Measurements from ENCODE around the gene ZNF212. TPM values are rescaled to one million over a fixed set of nuclear protein-coding genes. Genes with fewer than 3 reads are reported as not detected.

Gene ZNF212
- total and polyA plus RNA-seq, 9 of the 15 experiments (the other 6 are each of a cell fraction or from before 2014, with no cell fraction given): 1.8 to 21.4 (median 7.2) TPM

DNA sequence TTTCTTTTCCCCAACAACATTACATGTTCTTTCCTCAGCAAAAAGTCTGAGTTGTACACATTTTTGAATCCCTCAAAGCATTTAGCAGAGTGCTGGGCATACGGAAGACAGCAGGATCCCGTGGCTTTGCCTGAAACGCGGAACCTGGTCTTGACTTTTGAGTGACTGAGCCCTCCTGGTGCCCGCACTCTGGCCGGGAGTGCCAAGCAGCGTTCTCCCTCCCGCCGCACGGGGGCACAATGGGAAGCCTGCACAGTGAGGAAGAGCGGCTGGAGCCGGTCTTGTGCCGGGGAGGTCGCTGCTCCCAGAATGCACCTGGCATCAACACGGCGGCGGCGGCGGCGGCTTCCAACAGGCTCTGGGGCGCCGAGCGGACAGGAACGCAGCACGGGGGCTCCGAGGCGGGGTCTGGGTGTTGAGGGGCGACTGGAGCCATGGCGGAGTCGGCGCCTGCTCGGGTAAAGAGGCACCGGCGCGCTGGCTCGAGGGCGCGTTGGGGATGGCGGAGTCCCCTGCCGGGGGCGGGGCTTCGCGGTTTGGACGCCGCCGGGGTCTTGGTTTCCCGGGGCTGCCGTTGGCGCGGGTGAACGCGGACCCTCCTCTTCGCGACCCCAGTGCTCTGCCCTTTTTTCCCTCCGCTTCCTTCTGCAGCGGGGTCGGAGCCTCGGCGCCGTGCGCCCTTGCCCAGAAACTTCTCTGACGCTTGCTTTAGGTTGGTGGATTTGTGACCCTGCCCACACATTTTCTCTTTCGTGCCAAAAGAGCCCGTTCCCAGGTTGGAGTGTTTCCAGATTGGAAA is at the start of gene ZNF212 (continued):
- TF ChIP-seq, protein P1, sequence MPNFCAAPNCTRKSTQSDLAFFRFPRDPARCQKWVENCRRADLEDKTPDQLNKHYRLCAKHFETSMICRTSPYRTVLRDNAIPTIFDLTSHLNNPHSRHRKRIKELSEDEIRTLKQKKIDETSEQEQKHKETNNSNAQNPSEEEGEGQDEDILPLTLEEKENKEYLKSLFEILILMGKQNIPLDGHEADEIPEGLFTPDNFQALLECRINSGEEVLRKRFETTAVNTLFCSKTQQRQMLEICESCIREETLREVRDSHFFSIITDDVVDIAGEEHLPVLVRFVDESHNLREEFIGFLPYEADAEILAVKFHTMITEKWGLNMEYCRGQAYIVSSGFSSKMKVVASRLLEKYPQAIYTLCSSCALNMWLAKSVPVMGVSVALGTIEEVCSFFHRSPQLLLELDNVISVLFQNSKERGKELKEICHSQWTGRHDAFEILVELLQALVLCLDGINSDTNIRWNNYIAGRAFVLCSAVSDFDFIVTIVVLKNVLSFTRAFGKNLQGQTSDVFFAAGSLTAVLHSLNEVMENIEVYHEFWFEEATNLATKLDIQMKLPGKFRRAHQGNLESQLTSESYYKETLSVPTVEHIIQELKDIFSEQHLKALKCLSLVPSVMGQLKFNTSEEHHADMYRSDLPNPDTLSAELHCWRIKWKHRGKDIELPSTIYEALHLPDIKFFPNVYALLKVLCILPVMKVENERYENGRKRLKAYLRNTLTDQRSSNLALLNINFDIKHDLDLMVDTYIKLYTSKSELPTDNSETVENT (CRISPR knock-in tag; IDR thresholded peaks at IDR 0.05): peak; percentile 93
- peak; percentile 92 for TF ChIP-seq NEUROD1 (IDR thresholded peaks at IDR 0.05; ENCODE audit: borderline replicate concordance, low read depth, low read length, partially characterized antibody)
- peak; percentile 68; the same call in 1 of the 2 replicates for TF ChIP-seq DMBX1 (CRISPR knock-in tag; IDR thresholded peaks at IDR 0.05; ENCODE audit: borderline replicate concordance)
- peak; percentile 45 to 50; a peak in 2 of 4 replicates for TF ChIP-seq RAD21 (CRISPR knock-in tag; conservative IDR thresholded peaks at IDR 0.05 in 1 of 2, IDR thresholded peaks at IDR 0.05 in 1 of 2)
- TF ChIP-seq, protein P2, sequence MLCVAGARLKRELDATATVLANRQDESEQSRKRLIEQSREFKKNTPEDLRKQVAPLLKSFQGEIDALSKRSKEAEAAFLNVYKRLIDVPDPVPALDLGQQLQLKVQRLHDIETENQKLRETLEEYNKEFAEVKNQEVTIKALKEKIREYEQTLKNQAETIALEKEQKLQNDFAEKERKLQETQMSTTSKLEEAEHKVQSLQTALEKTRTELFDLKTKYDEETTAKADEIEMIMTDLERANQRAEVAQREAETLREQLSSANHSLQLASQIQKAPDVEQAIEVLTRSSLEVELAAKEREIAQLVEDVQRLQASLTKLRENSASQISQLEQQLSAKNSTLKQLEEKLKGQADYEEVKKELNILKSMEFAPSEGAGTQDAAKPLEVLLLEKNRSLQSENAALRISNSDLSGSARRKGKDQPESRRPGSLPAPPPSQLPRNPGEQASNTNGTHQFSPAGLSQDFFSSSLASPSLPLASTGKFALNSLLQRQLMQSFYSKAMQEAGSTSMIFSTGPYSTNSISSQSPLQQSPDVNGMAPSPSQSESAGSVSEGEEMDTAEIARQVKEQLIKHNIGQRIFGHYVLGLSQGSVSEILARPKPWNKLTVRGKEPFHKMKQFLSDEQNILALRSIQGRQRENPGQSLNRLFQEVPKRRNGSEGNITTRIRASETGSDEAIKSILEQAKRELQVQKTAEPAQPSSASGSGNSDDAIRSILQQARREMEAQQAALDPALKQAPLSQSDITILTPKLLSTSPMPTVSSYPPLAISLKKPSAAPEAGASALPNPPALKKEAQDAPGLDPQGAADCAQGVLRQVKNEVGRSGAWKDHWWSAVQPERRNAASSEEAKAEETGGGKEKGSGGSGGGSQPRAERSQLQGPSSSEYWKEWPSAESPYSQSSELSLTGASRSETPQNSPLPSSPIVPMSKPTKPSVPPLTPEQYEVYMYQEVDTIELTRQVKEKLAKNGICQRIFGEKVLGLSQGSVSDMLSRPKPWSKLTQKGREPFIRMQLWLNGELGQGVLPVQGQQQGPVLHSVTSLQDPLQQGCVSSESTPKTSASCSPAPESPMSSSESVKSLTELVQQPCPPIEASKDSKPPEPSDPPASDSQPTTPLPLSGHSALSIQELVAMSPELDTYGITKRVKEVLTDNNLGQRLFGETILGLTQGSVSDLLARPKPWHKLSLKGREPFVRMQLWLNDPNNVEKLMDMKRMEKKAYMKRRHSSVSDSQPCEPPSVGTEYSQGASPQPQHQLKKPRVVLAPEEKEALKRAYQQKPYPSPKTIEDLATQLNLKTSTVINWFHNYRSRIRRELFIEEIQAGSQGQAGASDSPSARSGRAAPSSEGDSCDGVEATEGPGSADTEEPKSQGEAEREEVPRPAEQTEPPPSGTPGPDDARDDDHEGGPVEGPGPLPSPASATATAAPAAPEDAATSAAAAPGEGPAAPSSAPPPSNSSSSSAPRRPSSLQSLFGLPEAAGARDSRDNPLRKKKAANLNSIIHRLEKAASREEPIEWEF (CRISPR knock-in tag; IDR thresholded peaks at IDR 0.05): no peak
- TF ChIP-seq, protein P3, sequence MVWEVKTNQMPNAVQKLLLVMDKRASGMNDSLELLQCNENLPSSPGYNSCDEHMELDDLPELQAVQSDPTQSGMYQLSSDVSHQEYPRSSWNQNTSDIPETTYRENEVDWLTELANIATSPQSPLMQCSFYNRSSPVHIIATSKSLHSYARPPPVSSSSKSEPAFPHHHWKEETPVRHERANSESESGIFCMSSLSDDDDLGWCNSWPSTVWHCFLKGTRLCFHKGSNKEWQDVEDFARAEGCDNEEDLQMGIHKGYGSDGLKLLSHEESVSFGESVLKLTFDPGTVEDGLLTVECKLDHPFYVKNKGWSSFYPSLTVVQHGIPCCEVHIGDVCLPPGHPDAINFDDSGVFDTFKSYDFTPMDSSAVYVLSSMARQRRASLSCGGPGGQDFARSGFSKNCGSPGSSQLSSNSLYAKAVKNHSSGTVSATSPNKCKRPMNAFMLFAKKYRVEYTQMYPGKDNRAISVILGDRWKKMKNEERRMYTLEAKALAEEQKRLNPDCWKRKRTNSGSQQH (CRISPR knock-in tag; IDR thresholded peaks at IDR 0.05): peak; percentile 70; the same call in 1 of the 2 replicates
- TF ChIP-seq ASH1L (IDR thresholded peaks at IDR 0.05; ENCODE audit: borderline replicate concordance, low read depth, partially characterized antibody): no peak
- no peak for TF ChIP-seq KDM2B (CRISPR knock-in tag; IDR thresholded peaks at IDR 0.05)
- TF ChIP-seq JUN (IDR thresholded peaks at IDR 0.05; ENCODE audit: borderline replicate concordance, low read depth, low read length): peak; percentile 69; the same call in 1 of the 2 replicates
- TF ChIP-seq JUN (CRISPR knock-in tag; IDR thresholded peaks at IDR 0.05; ENCODE audit: borderline replicate concordance): no peak
- TF ChIP-seq CBX3 (IDR thresholded peaks at IDR 0.05; ENCODE audit: borderline replicate concordance in 1 of 2, low read length in 2 of 2): 0 out of 3 replicates have a peak, but pooled peaks of 1 of the 2 experiments have one; percentile 42
- no peak for TF ChIP-seq HDAC8 (tag; IDR thresholded peaks at IDR 0.05)
- no peak for TF ChIP-seq ZNF311 (CRISPR knock-in tag; IDR thresholded peaks at IDR 0.05)
- no peak for TF ChIP-seq MTF1 (CRISPR knock-in tag; IDR thresholded peaks at IDR 0.05; ENCODE audit: borderline replicate concordance)

Data from K562 (cell line).